Medulla oblongata (tissue), 1 donor: ENCODE data around the gene SERPINB13.

Experiments
- DNase-seq: peaks from one replicate; pipeline ENCODE4 v3.0.0-alpha.2; 2015; ENCODE audit errors: extremely low spot score

Gene SERPINB13

GRCh38 chr18:63646936-63647335 is 59.8 kb downstream of the SERPINB13 start:
- DNase-seq: no peak

GRCh38 chr18:63648241-63648640 is 61.1 kb downstream of the SERPINB13 start:
- no peak for DNase-seq
